ENCODE results near the gene ADAMTS16.

DNA sequence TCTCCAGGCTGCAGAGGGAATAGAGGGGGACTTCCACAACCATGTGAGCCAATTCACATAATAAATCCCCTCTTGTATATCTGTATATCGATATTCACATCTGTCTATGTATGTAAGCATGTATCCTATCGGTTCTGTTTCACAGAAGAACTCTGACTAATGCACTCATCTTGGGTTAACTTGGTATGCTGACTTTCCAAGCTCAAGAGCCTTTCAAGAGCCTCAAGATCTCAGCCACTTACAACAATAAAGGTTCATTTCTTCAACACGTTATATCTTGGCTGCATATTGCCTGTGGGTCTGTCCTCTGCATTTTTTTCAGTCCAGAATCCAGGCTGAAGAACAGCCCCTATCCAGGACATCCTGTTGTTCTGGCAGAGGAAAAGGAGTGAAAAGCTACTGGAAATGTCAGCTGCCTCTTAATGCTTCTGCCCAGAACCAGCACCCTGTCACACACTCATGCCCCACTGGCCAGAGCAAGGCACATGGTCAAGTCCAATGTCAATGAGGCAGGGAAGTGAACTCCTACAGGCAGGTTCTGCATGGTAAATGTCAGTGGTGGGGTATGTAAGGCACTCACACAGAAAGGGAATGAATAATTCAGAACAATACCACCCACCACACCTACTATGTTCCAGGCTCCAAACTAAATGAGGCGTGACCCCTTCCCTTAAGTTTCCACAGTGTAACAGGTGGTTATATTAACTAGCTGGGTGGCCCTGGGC lies 190.8 kb downstream of the ADAMTS16 start:
- no peak for TF ChIP-seq POLR2A (IDR thresholded peaks at IDR 0.05)
- TF ChIP-seq, protein P1, sequence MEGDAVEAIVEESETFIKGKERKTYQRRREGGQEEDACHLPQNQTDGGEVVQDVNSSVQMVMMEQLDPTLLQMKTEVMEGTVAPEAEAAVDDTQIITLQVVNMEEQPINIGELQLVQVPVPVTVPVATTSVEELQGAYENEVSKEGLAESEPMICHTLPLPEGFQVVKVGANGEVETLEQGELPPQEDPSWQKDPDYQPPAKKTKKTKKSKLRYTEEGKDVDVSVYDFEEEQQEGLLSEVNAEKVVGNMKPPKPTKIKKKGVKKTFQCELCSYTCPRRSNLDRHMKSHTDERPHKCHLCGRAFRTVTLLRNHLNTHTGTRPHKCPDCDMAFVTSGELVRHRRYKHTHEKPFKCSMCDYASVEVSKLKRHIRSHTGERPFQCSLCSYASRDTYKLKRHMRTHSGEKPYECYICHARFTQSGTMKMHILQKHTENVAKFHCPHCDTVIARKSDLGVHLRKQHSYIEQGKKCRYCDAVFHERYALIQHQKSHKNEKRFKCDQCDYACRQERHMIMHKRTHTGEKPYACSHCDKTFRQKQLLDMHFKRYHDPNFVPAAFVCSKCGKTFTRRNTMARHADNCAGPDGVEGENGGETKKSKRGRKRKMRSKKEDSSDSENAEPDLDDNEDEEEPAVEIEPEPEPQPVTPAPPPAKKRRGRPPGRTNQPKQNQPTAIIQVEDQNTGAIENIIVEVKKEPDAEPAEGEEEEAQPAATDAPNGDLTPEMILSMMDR (IDR thresholded peaks at IDR 0.05) = no peak

Data from esophagus squamous epithelium (tissue), 4 donors.